Measurements from ENCODE around the gene ARL17B. TPM values are rescaled to one million over a fixed set of nuclear protein-coding genes. Genes with fewer than 3 reads are reported as not detected.
"Not testable (repeated sequence)": the region's sequence is repeated elsewhere in the genome, so short reads cannot be mapped to it uniquely, and the experiment has no call there.

The ARL17B gene
- polyA plus RNA-seq (ENCODE audit: insufficient read length): 9.6 TPM

- DNase-seq (ENCODE audit: low read depth): not testable (repeated sequence)
Measured at GRCh38 chr17:46361755-46362154, at the start of gene ARL17B. ARL17B (minus strand) TSS chr17:46361766; CDS start chr17:46358397, 3,369 bp downstream.

GRCh38 chr17:46409864-46410263 lies 48.3 kb upstream of the ARL17B start:
- not testable (repeated sequence) for DNase-seq (ENCODE audit: low read depth)

- DNase-seq (ENCODE audit: low read depth): not testable (repeated sequence)
Measured at GRCh38 chr17:46407155-46407554, 45.6 kb upstream of the ARL17B start.

GRCh38 chr17:46401033-46401787 lies 39.6 kb upstream of the ARL17B start:
- not testable (repeated sequence) for DNase-seq (ENCODE audit: low read depth)

- DNase-seq (ENCODE audit: low read depth): not testable (repeated sequence)
Measured at GRCh38 chr17:46400543-46400942, 39.0 kb upstream of the ARL17B start.

GRCh38 chr17:46399993-46400392 lies 38.4 kb upstream of the ARL17B start:
- not testable (repeated sequence) for DNase-seq (ENCODE audit: low read depth)

GRCh38 chr17:46396292-46396691 lies 34.7 kb upstream of the ARL17B start:
- DNase-seq (ENCODE audit: low read depth): not testable (repeated sequence)

- DNase-seq (ENCODE audit: low read depth): not testable (repeated sequence)
Measured at GRCh38 chr17:46393702-46394101, 32.1 kb upstream of the ARL17B start.

- not testable (repeated sequence) for DNase-seq (ENCODE audit: low read depth)
Measured at GRCh38 chr17:46385491-46385890, 23.9 kb upstream of the ARL17B start.

GRCh38 chr17:46383118-46383517 lies 21.6 kb upstream of the ARL17B start:
- DNase-seq (ENCODE audit: low read depth): not testable (repeated sequence)

- DNase-seq (ENCODE audit: low read depth): not testable (repeated sequence)
Measured at GRCh38 chr17:46373418-46373817, 11.9 kb upstream of the ARL17B start.

GRCh38 chr17:46372236-46373229 lies 11.0 kb upstream of the ARL17B start:
- not testable (repeated sequence) for DNase-seq (ENCODE audit: low read depth)

GRCh38 chr17:46367520-46367919 lies 6.0 kb upstream of the ARL17B start:
- DNase-seq (ENCODE audit: low read depth): not testable (repeated sequence)

GRCh38 chr17:46361145-46361735 lies 326 bp downstream of the ARL17B start:
- DNase-seq (ENCODE audit: low read depth): not testable (repeated sequence)

GRCh38 chr17:46353856-46354255 lies 7.7 kb downstream of the ARL17B start:
- not testable (repeated sequence) for DNase-seq (ENCODE audit: low read depth)

GRCh38 chr17:46349060-46349459 lies 12.5 kb downstream of the ARL17B start:
- DNase-seq (ENCODE audit: low read depth): not testable (repeated sequence)

GRCh38 chr17:46348345-46348744 lies 13.2 kb downstream of the ARL17B start:
- DNase-seq (ENCODE audit: low read depth): not testable (repeated sequence)

- DNase-seq (ENCODE audit: low read depth): not testable (repeated sequence)
Measured at GRCh38 chr17:46342131-46342530, 19.4 kb downstream of the ARL17B start.

GRCh38 chr17:46341220-46341619 lies 20.3 kb downstream of the ARL17B start:
- DNase-seq (ENCODE audit: low read depth): not testable (repeated sequence)

- not testable (repeated sequence) for DNase-seq (ENCODE audit: low read depth)
Measured at GRCh38 chr17:46294831-46295230, 66.7 kb downstream of the ARL17B start, which contains the start of gene LRRC37A. LRRC37A (plus strand) TSS chr17:46295131; CDS start chr17:46295134, 3 bp downstream.

GRCh38 chr17:46291618-46292017 lies 69.9 kb downstream of the ARL17B start:
- not testable (repeated sequence) for DNase-seq (ENCODE audit: low read depth)
